Ureter (tissue), 1 donor: Measurements from ENCODE around the gene ZCWPW2. TPM values are rescaled to one million over a fixed set of nuclear protein-coding genes. Genes with fewer than 3 reads are reported as not detected.
A peak's percentile ranks its signal among the peaks of the same experiment; 100 is the strongest.

Source experiments
- DNase-seq: peaks from one replicate; pipeline ENCODE4 v3.0.0-alpha.2; 2020; ENCODE audit warnings: low spot score
- total RNA-seq: library from RNA; stranded (reverse); gene quantifications from one replicate; pipeline ENCODE4 v1.2.4, GENCODE V29; 2023
- donor health status: DM: yes; HTN: yes; CAD: no.

The ZCWPW2 gene
- total RNA-seq, 1 donor from 2014 or later, result 1.7 TPM

GRCh38 chr3:28575100-28575745 is 226.7 kb downstream of the ZCWPW2 start:
- DNase-seq, result peak; percentile 43

Other genes with a start within 250 kb of the ZCWPW2 start
- gene CMC1, start 107.1 kb upstream of the ZCWPW2 start, total RNA-seq, result 16.9 TPM
- gene AZI2, start 103 bp downstream of the ZCWPW2 start, total RNA-seq, result 65.4 TPM